ENCODE measurements around the gene LAMC1.

The LAMC1 gene

GRCh38 chr1:183163316-183163715 is 140.1 kb downstream of the LAMC1 start:
- TF ChIP-seq CTCF (IDR thresholded peaks at IDR 0.05; ENCODE audit: low read depth, low read length, missing control alignments), result no peak
- DNase-seq (ENCODE audit: low read depth), result peak; percentile 9
- H3K4me3 ChIP-seq (ENCODE audit: low read depth, low read length), result no peak overlapping the region
- in situ Hi-C loops (cut with HindIII; ENCODE audit: low sequenced_read_pairs), result no loop called here

GRCh38 chr1:183164340-183164739 is 141.1 kb downstream of the LAMC1 start:
- no peak for TF ChIP-seq CTCF (IDR thresholded peaks at IDR 0.05; ENCODE audit: low read depth, low read length, missing control alignments)
- no peak overlapping the region for H3K4me3 ChIP-seq (ENCODE audit: low read depth, low read length)
- peak; percentile 27 for DNase-seq (ENCODE audit: low read depth)
- in situ Hi-C loops (cut with HindIII; ENCODE audit: low sequenced_read_pairs), result no loop called here

- no peak for TF ChIP-seq CTCF (IDR thresholded peaks at IDR 0.05; ENCODE audit: low read depth, low read length, missing control alignments)
- in situ Hi-C loops (cut with HindIII; ENCODE audit: low sequenced_read_pairs), result no loop called here
- no peak for DNase-seq (ENCODE audit: low read depth)
- no peak overlapping the region for H3K4me3 ChIP-seq (ENCODE audit: low read depth, low read length)
Measured at GRCh38 chr1:183164963-183165362, 141.7 kb downstream of the LAMC1 start.

- no peak for TF ChIP-seq CTCF (IDR thresholded peaks at IDR 0.05; ENCODE audit: low read depth, low read length, missing control alignments)
- in situ Hi-C loops (cut with HindIII; ENCODE audit: low sequenced_read_pairs), result no loop called here
- H3K4me3 ChIP-seq (ENCODE audit: low read depth, low read length), result no peak overlapping the region
- DNase-seq (ENCODE audit: low read depth), result no peak
Measured at GRCh38 chr1:183165456-183165855, 142.2 kb downstream of the LAMC1 start.

DNA sequence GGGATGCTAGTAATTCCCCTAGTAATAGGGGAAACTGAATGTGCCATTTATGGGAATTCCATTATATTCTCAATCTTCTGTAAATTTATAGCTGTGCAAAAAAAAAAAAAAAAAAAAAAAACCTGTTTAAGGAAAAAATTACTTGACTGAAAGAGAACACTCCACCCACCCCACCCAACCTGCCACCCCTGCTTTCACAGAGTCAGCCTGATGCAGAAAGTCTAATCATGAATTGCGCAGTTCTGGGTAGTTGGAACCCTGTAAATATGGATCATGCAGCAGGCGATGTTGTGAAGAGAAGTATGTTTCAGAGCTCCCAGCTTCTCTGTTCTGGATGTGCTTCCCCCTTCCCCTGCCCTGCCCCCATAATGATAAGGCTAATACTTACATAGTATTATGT is 143.2 kb downstream of the LAMC1 start:
- H3K4me3 ChIP-seq (ENCODE audit: low read depth, low read length), result no peak overlapping the region
- in situ Hi-C loops (cut with HindIII; ENCODE audit: low sequenced_read_pairs), result no loop called here
- DNase-seq (ENCODE audit: low read depth), result no peak
- TF ChIP-seq CTCF (IDR thresholded peaks at IDR 0.05; ENCODE audit: low read depth, low read length, missing control alignments), result no peak

- no peak for DNase-seq (ENCODE audit: low read depth)
- in situ Hi-C loops (cut with HindIII; ENCODE audit: low sequenced_read_pairs), result no loop called here
- TF ChIP-seq CTCF (IDR thresholded peaks at IDR 0.05; ENCODE audit: low read depth, low read length, missing control alignments), result no peak
- no peak overlapping the region for H3K4me3 ChIP-seq (ENCODE audit: low read depth, low read length)
Measured at GRCh38 chr1:183167676-183168075, 144.5 kb downstream of the LAMC1 start.

- in situ Hi-C loops (cut with HindIII; ENCODE audit: low sequenced_read_pairs), result no loop called here
- no peak for DNase-seq (ENCODE audit: low read depth)
- no peak for TF ChIP-seq CTCF (IDR thresholded peaks at IDR 0.05; ENCODE audit: low read depth, low read length, missing control alignments)
- no peak overlapping the region for H3K4me3 ChIP-seq (ENCODE audit: low read depth, low read length)
Measured at GRCh38 chr1:183168308-183168707, 145.1 kb downstream of the LAMC1 start.

All from astrocyte of the cerebellum (primary cell).